Stimulated activated CD4-positive, alpha-beta T cell treated with anti-CD3 and anti-CD28 coated beads, Interleukin-4, amount 100 ng/mL, for 4 hours (primary cell): Measurements from ENCODE around the gene PRCD.

Source experiments
- DNase-seq, 2 experiments: peaks; one replicate each; pipeline ENCODE4 v3.0.0-alpha.2; 2020

Gene PRCD

GRCh38 chr17:76539631-76540271, at the start of gene PRCD:
Gene PRCD, plus strand, starts transcription at chr17:76540044. Its CDS starts 98 bp downstream, at chr17:76540142.
- no peak for DNase-seq

- no peak for DNase-seq
These were observed 49.6 kb upstream of the PRCD start for GRCh38 chr17:76490112-76490710.

- DNase-seq, result no peak
These were observed 48.3 kb upstream of the PRCD start for GRCh38 chr17:76491271-76492122.

- DNase-seq, result peak in 1 of 2 experiments; percentile 11
These were observed 47.5 kb upstream of the PRCD start for GRCh38 chr17:76492123-76492988.

- DNase-seq, result peak in 1 of 2 experiments; percentile 35
These were observed 46.8 kb upstream of the PRCD start for GRCh38 chr17:76492989-76493501.

- no peak for DNase-seq
These were observed 46.2 kb upstream of the PRCD start for GRCh38 chr17:76493505-76494167.

GRCh38 chr17:76495663-76496400, 44.0 kb upstream of the PRCD start:
- DNase-seq, result no peak

- no peak for DNase-seq
These were observed 43.4 kb upstream of the PRCD start for GRCh38 chr17:76496464-76496863.

- DNase-seq, result no peak
These were observed 42.2 kb upstream of the PRCD start for GRCh38 chr17:76497699-76497978.

- no peak for DNase-seq
These were observed 41.6 kb upstream of the PRCD start for GRCh38 chr17:76497979-76498875.

GRCh38 chr17:76498876-76499251, 41.0 kb upstream of the PRCD start:
- no peak for DNase-seq

GRCh38 chr17:76499267-76499667, 40.6 kb upstream of the PRCD start:
- DNase-seq, result no peak

GRCh38 chr17:76500074-76500746, 39.6 kb upstream of the PRCD start:
- DNase-seq, result no peak

GRCh38 chr17:76500747-76501017, 39.2 kb upstream of the PRCD start:
- DNase-seq, result no peak

- peak; percentile 93 to 98 for DNase-seq
These were observed 38.6 kb upstream of the PRCD start, which contains the start of gene RHBDF2 for GRCh38 chr17:76501018-76501826. Gene RHBDF2, minus strand, starts transcription at chr17:76501423. Its CDS starts 19,899 bp downstream, at chr17:76481524.

GRCh38 chr17:76501827-76502307, 38.0 kb upstream of the PRCD start:
- DNase-seq, result no peak

GRCh38 chr17:76502341-76503211, 37.3 kb upstream of the PRCD start:
- no peak for DNase-seq

GRCh38 chr17:76504117-76504516, 35.7 kb upstream of the PRCD start:
- no peak for DNase-seq
